ENCODE measurements around the gene ASB1.
A peak's percentile ranks its signal among the peaks of the same experiment; 100 is the strongest.

Gene ASB1

GRCh38 chr2:238462782-238463396 is 36.2 kb downstream of the ASB1 start:
- Histone ChIP-seq H4K8ac (ENCODE audit: low read depth, low read length) (no peak overlapping the region), H2AK5ac (ENCODE audit: low read depth, low read length) (no peak overlapping the region), H3K23ac (ENCODE audit: low read depth, low read length, poor library complexity) (no peak overlapping the region), H3K14ac (ENCODE audit: low read length) (no peak overlapping the region), H2BK12ac (ENCODE audit: low read length) (no peak overlapping the region), H2BK5ac (ENCODE audit: low read length) (no peak overlapping the region), H3K4me3 (ENCODE audit: low read length in 2 of 2) (no peak overlapping the region), H4K91ac (ENCODE audit: low read depth, low read length, poor library complexity) (no peak overlapping the region), H3K79me1 (ENCODE audit: low read depth, low read length) (no peaks in the 10 kb centered on the region), H3K4me2 (ENCODE audit: insufficient read depth, low read length, poor library complexity, severe bottlenecking) (no peak overlapping the region), H3K36me3 (replicated peaks in 1 of 2; ENCODE audit: control insufficient read depth in 2 of 2, insufficient read depth in 2 of 2, low read length in 2 of 2) (no peaks in the 10 kb centered on the region), H3K27ac (replicated peaks; ENCODE audit: low read length) (no peak overlapping the region), H2BK120ac (ENCODE audit: low read depth, low read length) (no peak overlapping the region), H2BK15ac (ENCODE audit: low read length) (no peak overlapping the region), H3K4me1 (ENCODE audit: control insufficient read depth in 2 of 2, insufficient read depth in 1 of 2, low read depth in 1 of 2, low read length in 2 of 2) (no peaks in the 10 kb centered on the region), H3K9me3 (replicated peaks in 1 of 2; ENCODE audit: control insufficient read depth in 2 of 2, insufficient read depth in 1 of 2, low read depth in 1 of 2, low read length in 2 of 2) (no peaks in the 10 kb centered on the region), H2AFZ (ENCODE audit: low read length) (no peak overlapping the region), H3K4ac (ENCODE audit: low read length) (no peak overlapping the region), H3K9ac (ENCODE audit: low read depth, low read length, poor library complexity) (no peak overlapping the region), H3K18ac (ENCODE audit: low read length) (no peak overlapping the region), H3K27me3 (ENCODE audit: control insufficient read depth in 3 of 3, insufficient read depth in 3 of 3, low read depth in 1 of 3, low read length in 3 of 3) (no peaks in the 10 kb centered on the region)
- no CpG with 5 or more reads among the region's 2 CpGs for WGBS, 2 donors (ENCODE audit: extremely low coverage in 2 of 2, insufficient read length in 2 of 2, insufficient replicate concordance in 1 of 2)
- no peak for DNase-seq (ENCODE audit: low spot score)

GRCh38 chr2:238464389-238464788 is 37.7 kb downstream of the ASB1 start:
- no peaks in the 10 kb centered on the region for H3K36me3 ChIP-seq (replicated peaks in 1 of 2; ENCODE audit: control insufficient read depth in 2 of 2, insufficient read depth in 2 of 2, low read length in 2 of 2)
- no peaks in the 10 kb centered on the region for H3K79me1 ChIP-seq (ENCODE audit: low read depth, low read length)
- H2BK5ac ChIP-seq (ENCODE audit: low read length): no peak overlapping the region
- no peak overlapping the region for H3K14ac ChIP-seq (ENCODE audit: low read length)
- no peak overlapping the region for H2AK5ac ChIP-seq (ENCODE audit: low read depth, low read length)
- H3K9ac ChIP-seq (ENCODE audit: low read depth, low read length, poor library complexity): no peak overlapping the region
- no CpG with 5 or more reads among the region's 10 CpGs for WGBS, 2 donors (ENCODE audit: extremely low coverage in 2 of 2, insufficient read length in 2 of 2, insufficient replicate concordance in 1 of 2)
- H3K9me3 ChIP-seq (replicated peaks in 1 of 2; ENCODE audit: control insufficient read depth in 2 of 2, insufficient read depth in 1 of 2, low read depth in 1 of 2, low read length in 2 of 2): no peaks in the 10 kb centered on the region
- no peak for DNase-seq (ENCODE audit: low spot score)
- no peak overlapping the region for H2BK120ac ChIP-seq (ENCODE audit: low read depth, low read length)
- no peak overlapping the region for H3K18ac ChIP-seq (ENCODE audit: low read length)
- H4K8ac ChIP-seq (ENCODE audit: low read depth, low read length): no peak overlapping the region
- no peak overlapping the region for H2BK15ac ChIP-seq (ENCODE audit: low read length)
- no peak overlapping the region for H3K4me2 ChIP-seq (ENCODE audit: insufficient read depth, low read length, poor library complexity, severe bottlenecking)
- no peak overlapping the region for H3K4me3 ChIP-seq (ENCODE audit: low read length in 2 of 2)
- no peak overlapping the region for H2AFZ ChIP-seq (ENCODE audit: low read length)
- no peak overlapping the region for H3K4ac ChIP-seq (ENCODE audit: low read length)
- H4K91ac ChIP-seq (ENCODE audit: low read depth, low read length, poor library complexity): no peak overlapping the region
- no peak overlapping the region for H3K23ac ChIP-seq (ENCODE audit: low read depth, low read length, poor library complexity)
- no peaks in the 10 kb centered on the region for H3K4me1 ChIP-seq (ENCODE audit: control insufficient read depth in 2 of 2, insufficient read depth in 1 of 2, low read depth in 1 of 2, low read length in 2 of 2)
- no peak overlapping the region for H3K27ac ChIP-seq (replicated peaks; ENCODE audit: low read length)
- no peak overlapping the region for H2BK12ac ChIP-seq (ENCODE audit: low read length)
- H3K27me3 ChIP-seq (ENCODE audit: control insufficient read depth in 3 of 3, insufficient read depth in 3 of 3, low read depth in 1 of 3, low read length in 3 of 3): no peaks in the 10 kb centered on the region

- H3K4me1 ChIP-seq (ENCODE audit: control insufficient read depth in 2 of 2, insufficient read depth in 1 of 2, low read depth in 1 of 2, low read length in 2 of 2): no peaks in the 10 kb centered on the region
- peak overlapping the region; percentile 11 for H2BK5ac ChIP-seq (ENCODE audit: low read length)
- H3K4me3 ChIP-seq (ENCODE audit: low read length in 2 of 2): no peak overlapping the region
- no peak overlapping the region for H4K91ac ChIP-seq (ENCODE audit: low read depth, low read length, poor library complexity)
- no CpG with 5 or more reads among the region's 22 CpGs for WGBS, 2 donors (ENCODE audit: extremely low coverage in 2 of 2, insufficient read length in 2 of 2, insufficient replicate concordance in 1 of 2)
- H2AK5ac ChIP-seq (ENCODE audit: low read depth, low read length): no peak overlapping the region
- no peak overlapping the region for H3K4me2 ChIP-seq (ENCODE audit: insufficient read depth, low read length, poor library complexity, severe bottlenecking)
- H3K4ac ChIP-seq (ENCODE audit: low read length): no peak overlapping the region
- no peak overlapping the region for H2BK15ac ChIP-seq (ENCODE audit: low read length)
- no peak overlapping the region for H3K9ac ChIP-seq (ENCODE audit: low read depth, low read length, poor library complexity)
- no peaks in the 10 kb centered on the region for H3K9me3 ChIP-seq (replicated peaks in 1 of 2; ENCODE audit: control insufficient read depth in 2 of 2, insufficient read depth in 1 of 2, low read depth in 1 of 2, low read length in 2 of 2)
- no peak overlapping the region for H3K14ac ChIP-seq (ENCODE audit: low read length)
- no peak overlapping the region for H2BK12ac ChIP-seq (ENCODE audit: low read length)
- H3K36me3 ChIP-seq (replicated peaks in 1 of 2; ENCODE audit: control insufficient read depth in 2 of 2, insufficient read depth in 2 of 2, low read length in 2 of 2): no peaks in the 10 kb centered on the region
- no peaks in the 10 kb centered on the region for H3K27me3 ChIP-seq (ENCODE audit: control insufficient read depth in 3 of 3, insufficient read depth in 3 of 3, low read depth in 1 of 3, low read length in 3 of 3)
- H3K27ac ChIP-seq (replicated peaks; ENCODE audit: low read length): no peak overlapping the region
- H2BK120ac ChIP-seq (ENCODE audit: low read depth, low read length): no peak overlapping the region
- H4K8ac ChIP-seq (ENCODE audit: low read depth, low read length): no peak overlapping the region
- H3K18ac ChIP-seq (ENCODE audit: low read length): no peak overlapping the region
- no peak overlapping the region for H3K23ac ChIP-seq (ENCODE audit: low read depth, low read length, poor library complexity)
- H3K79me1 ChIP-seq (ENCODE audit: low read depth, low read length): no peaks in the 10 kb centered on the region
- DNase-seq (ENCODE audit: low spot score): no peak
- no peak overlapping the region for H2AFZ ChIP-seq (ENCODE audit: low read length)
Observed at GRCh38 chr2:238465487-238466242, 38.9 kb downstream of the ASB1 start.

- Histone ChIP-seq H3K23ac (ENCODE audit: low read depth, low read length, poor library complexity) (no peak overlapping the region), H3K36me3 (replicated peaks in 1 of 2; ENCODE audit: control insufficient read depth in 2 of 2, insufficient read depth in 2 of 2, low read length in 2 of 2) (no peaks in the 10 kb centered on the region), H2BK12ac (ENCODE audit: low read length) (no peak overlapping the region), H3K9me3 (replicated peaks in 1 of 2; ENCODE audit: control insufficient read depth in 2 of 2, insufficient read depth in 1 of 2, low read depth in 1 of 2, low read length in 2 of 2) (no peaks in the 10 kb centered on the region), H3K27me3 (ENCODE audit: control insufficient read depth in 3 of 3, insufficient read depth in 3 of 3, low read depth in 1 of 3, low read length in 3 of 3) (no peaks in the 10 kb centered on the region), H3K14ac (ENCODE audit: low read length) (no peak overlapping the region), H3K4me2 (ENCODE audit: insufficient read depth, low read length, poor library complexity, severe bottlenecking) (no peak overlapping the region), H3K4me1 (ENCODE audit: control insufficient read depth in 2 of 2, insufficient read depth in 1 of 2, low read depth in 1 of 2, low read length in 2 of 2) (no peaks in the 10 kb centered on the region), H2BK120ac (ENCODE audit: low read depth, low read length) (no peak overlapping the region), H3K9ac (ENCODE audit: low read depth, low read length, poor library complexity) (no peak overlapping the region), H4K8ac (ENCODE audit: low read depth, low read length) (no peak overlapping the region), H3K27ac (replicated peaks; ENCODE audit: low read length) (no peak overlapping the region), H4K91ac (ENCODE audit: low read depth, low read length, poor library complexity) (no peak overlapping the region), H3K79me1 (ENCODE audit: low read depth, low read length) (no peaks in the 10 kb centered on the region), H3K4me3 (ENCODE audit: low read length in 2 of 2) (no peak overlapping the region), H3K4ac (ENCODE audit: low read length) (no peak overlapping the region), H2AK5ac (ENCODE audit: low read depth, low read length) (peak overlapping the region; percentile 61), H2AFZ (ENCODE audit: low read length) (no peak overlapping the region), H2BK15ac (ENCODE audit: low read length) (no peak overlapping the region), H2BK5ac (ENCODE audit: low read length) (peak overlapping the region; percentile 11), H3K18ac (ENCODE audit: low read length) (no peak overlapping the region)
- WGBS, 2 donors (ENCODE audit: extremely low coverage in 2 of 2, insufficient read length in 2 of 2, insufficient replicate concordance in 1 of 2): no CpG with 5 or more reads among the region's 10 CpGs
- DNase-seq (ENCODE audit: low spot score): no peak
Observed at GRCh38 chr2:238466243-238466756, 39.6 kb downstream of the ASB1 start.
